KOPT-K1 (cell line): ENCODE results near the gene SGCG.
"Not testable (repeated sequence)": the region's sequence is repeated elsewhere in the genome, so short reads cannot be mapped to it uniquely, and the experiment has no call there.

Experiments used
- H3K27ac ChIP-seq: fragments of 200-600 bp; sonication (generic); 2 replicates; pipeline ENCODE4 v1.5.1; 2016; ENCODE audit warnings: antibody characterized with exemption, mild to moderate bottlenecking, low read depth, low read length; ENCODE audit not compliant: poor library complexity, severe bottlenecking
- H3K36me3 ChIP-seq: fragments of 200-600 bp; sonication (generic); 2 replicates; pipeline ENCODE4 v1.5.1; 2017; ENCODE audit warnings: antibody characterized with exemption, mild to moderate bottlenecking, low read length, moderate library complexity; ENCODE audit not compliant: insufficient read depth
- H3K9me3 ChIP-seq: fragments of 200-600 bp; sonication (generic); 2 replicates; pipeline ENCODE4 v1.5.1; 2017; ENCODE audit warnings: antibody characterized with exemption, low read length, mild to moderate bottlenecking; ENCODE audit not compliant: insufficient read depth, poor library complexity, severe bottlenecking

Gene SGCG

GRCh38 chr13:23273498-23273897 is 92.7 kb downstream of the SGCG start:
- no peaks in the 10 kb centered on the region for H3K36me3 ChIP-seq
- H3K27ac ChIP-seq, result no peak overlapping the region
- no peaks in the 10 kb centered on the region for H3K9me3 ChIP-seq

- no peaks in the 10 kb centered on the region for H3K9me3 ChIP-seq
- no peaks in the 10 kb centered on the region for H3K36me3 ChIP-seq
- no peak overlapping the region for H3K27ac ChIP-seq
These were observed 98.5 kb downstream of the SGCG start for GRCh38 chr13:23279321-23279720.

- Histone ChIP-seq H3K9me3 (no peaks in the 10 kb centered on the region), H3K36me3 (no peaks in the 10 kb centered on the region), H3K27ac (no peak overlapping the region)
These were observed 107.8 kb downstream of the SGCG start for GRCh38 chr13:23288564-23288963.

GRCh38 chr13:23288995-23289394 is 108.2 kb downstream of the SGCG start:
- H3K27ac ChIP-seq, result no peak overlapping the region
- no peaks in the 10 kb centered on the region for H3K36me3 ChIP-seq
- no peaks in the 10 kb centered on the region for H3K9me3 ChIP-seq

GRCh38 chr13:23289917-23290357 is 109.2 kb downstream of the SGCG start:
- no peak overlapping the region for H3K27ac ChIP-seq
- no peaks in the 10 kb centered on the region for H3K9me3 ChIP-seq
- H3K36me3 ChIP-seq, result no peaks in the 10 kb centered on the region

GRCh38 chr13:23292586-23292985 is 111.8 kb downstream of the SGCG start:
- H3K27ac ChIP-seq, result no peak overlapping the region
- no peaks in the 10 kb centered on the region for H3K9me3 ChIP-seq
- no peaks in the 10 kb centered on the region for H3K36me3 ChIP-seq

GRCh38 chr13:23314837-23315236 is 134.1 kb downstream of the SGCG start:
- H3K27ac ChIP-seq, H3K36me3 ChIP-seq, H3K9me3 ChIP-seq: not testable (repeated sequence)

- no peaks in the 10 kb centered on the region for H3K9me3 ChIP-seq
- no peaks in the 10 kb centered on the region for H3K36me3 ChIP-seq
- no peak overlapping the region for H3K27ac ChIP-seq
These were observed 139.1 kb downstream of the SGCG start for GRCh38 chr13:23319883-23320224.

GRCh38 chr13:23320926-23321534 is 140.3 kb downstream of the SGCG start:
- Histone ChIP-seq H3K27ac (no peak overlapping the region), H3K9me3 (no peaks in the 10 kb centered on the region), H3K36me3 (no peaks in the 10 kb centered on the region)

GRCh38 chr13:23321535-23322241 is 140.9 kb downstream of the SGCG start:
- H3K27ac ChIP-seq, result no peak overlapping the region
- H3K9me3 ChIP-seq, result no peaks in the 10 kb centered on the region
- no peaks in the 10 kb centered on the region for H3K36me3 ChIP-seq

- H3K9me3 ChIP-seq, result no peaks in the 10 kb centered on the region
- H3K36me3 ChIP-seq, result no peaks in the 10 kb centered on the region
- H3K27ac ChIP-seq, result no peak overlapping the region
These were observed 141.9 kb downstream of the SGCG start for GRCh38 chr13:23322353-23323336.

- H3K9me3 ChIP-seq, result no peaks in the 10 kb centered on the region
- H3K27ac ChIP-seq, result no peak overlapping the region
- H3K36me3 ChIP-seq, result peaks cover 4% of the 10 kb centered on the region; the same call in 1 of the 2 replicates
These were observed 143.3 kb downstream of the SGCG start for GRCh38 chr13:23323946-23324709.

- Histone ChIP-seq H3K27ac (no peak overlapping the region), H3K36me3 (peaks cover 13% of the 10 kb centered on the region; the same call in 1 of the 2 replicates), H3K9me3 (no peaks in the 10 kb centered on the region)
These were observed 144.4 kb downstream of the SGCG start for GRCh38 chr13:23325191-23325590.

GRCh38 chr13:23330356-23330755 is 149.6 kb downstream of the SGCG start:
- no peak overlapping the region for H3K27ac ChIP-seq
- peaks cover 41% of the 10 kb centered on the region for H3K9me3 ChIP-seq
- peaks cover 63% of the 10 kb centered on the region for H3K36me3 ChIP-seq
